Activated CD8-positive, alpha-beta memory T cell treated with anti-CD3 and anti-CD28 coated beads, Interleukin-2, amount 10 ng/mL, durations not matched to agents 7 days and 5 days (primary cell): ENCODE results near the gene CNTN3. TPM values are rescaled to one million over a fixed set of nuclear protein-coding genes. Genes with fewer than 3 reads are reported as not detected.

Experiments
- ATAC-seq: fragments of 150-1000 bp; cut with Tn5 transposase; one replicate; pipeline ENCODE4 v1.10.0; 2021; ENCODE audit warnings: moderate library complexity
- CTCF ChIA-PET: fragments of 350-600 bp; sonication (Branson Sonifier 250); formaldehyde crosslinking; loops from one replicate; lab custom pipeline; 2021; ENCODE audit warnings: antibody characterized with exemption; lab: Charles Lee
- DNase-seq: peaks from one replicate; pipeline ENCODE4 v3.0.0-alpha.2; 2020
- H3K27ac Mint-ChIP-seq: one replicate; pipeline ENCODE4 v1.8.0; 2021; ENCODE audit warnings: mild to moderate bottlenecking, mixed read lengths
- H3K27me3 Mint-ChIP-seq: one replicate; pipeline ENCODE4 v1.8.0; 2021; ENCODE audit warnings: mixed read lengths
- H3K36me3 Mint-ChIP-seq: one replicate; pipeline ENCODE4 v1.8.0; 2021; ENCODE audit warnings: mild to moderate bottlenecking, mixed read lengths
- H3K4me1 Mint-ChIP-seq: one replicate; pipeline ENCODE4 v1.8.0; 2021; ENCODE audit warnings: mixed read lengths
- H3K4me3 Mint-ChIP-seq: one replicate; pipeline ENCODE4 v1.8.0; 2021; ENCODE audit warnings: mild to moderate bottlenecking, moderate library complexity, mixed read lengths
- H3K9me3 Mint-ChIP-seq: one replicate; pipeline ENCODE4 v1.8.0; 2022; ENCODE audit warnings: low read depth, mixed read lengths
- total RNA-seq, 2 experiments: library from RNA; stranded (reverse); gene quantifications; one replicate each; pipeline ENCODE4 v1.2.3, GENCODE V29; 2021

Gene CNTN3
- total RNA-seq, 2 experiments from 2014 or later: not detected

- H3K9me3 Mint-ChIP-seq: peaks cover 15% of the 10 kb centered on the region
- no peaks in the 10 kb centered on the region for H3K36me3 Mint-ChIP-seq
- H3K4me3 Mint-ChIP-seq: no peak overlapping the region
- CTCF ChIA-PET: no interaction called here
- no peak for DNase-seq
- no peak for ATAC-seq
- no peaks in the 10 kb centered on the region for H3K27me3 Mint-ChIP-seq
- H3K27ac Mint-ChIP-seq: no peak overlapping the region
- H3K4me1 Mint-ChIP-seq: no peaks in the 10 kb centered on the region
Observed at GRCh38 chr3:74601793-74602192, 12.7 kb downstream of the CNTN3 start.

DNA sequence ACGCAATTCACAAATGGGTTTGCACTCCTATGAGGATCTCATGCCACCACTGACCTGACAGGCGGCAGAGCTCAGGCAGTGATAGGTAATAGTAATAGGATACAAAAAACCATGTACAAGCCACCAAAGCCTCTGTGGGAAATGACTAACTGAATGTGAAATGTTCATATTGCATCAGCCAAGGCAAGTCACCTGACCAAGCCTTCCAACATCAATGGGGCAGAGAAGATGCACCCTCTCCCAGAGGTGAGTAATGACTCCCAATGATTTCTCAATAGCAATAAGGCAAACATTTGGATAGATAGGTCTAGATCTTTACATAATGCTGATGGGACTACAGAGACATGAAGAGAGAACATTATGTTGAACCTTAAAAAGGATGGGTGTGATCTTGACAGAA is 14.9 kb downstream of the CNTN3 start:
- no peaks in the 10 kb centered on the region for H3K4me1 Mint-ChIP-seq
- H3K27ac Mint-ChIP-seq: no peak overlapping the region
- H3K4me3 Mint-ChIP-seq: no peak overlapping the region
- no peaks in the 10 kb centered on the region for H3K36me3 Mint-ChIP-seq
- no peaks in the 10 kb centered on the region for H3K27me3 Mint-ChIP-seq
- CTCF ChIA-PET: no interaction called here
- ATAC-seq: no peak
- DNase-seq: no peak
- H3K9me3 Mint-ChIP-seq: peaks cover 8% of the 10 kb centered on the region

DNA sequence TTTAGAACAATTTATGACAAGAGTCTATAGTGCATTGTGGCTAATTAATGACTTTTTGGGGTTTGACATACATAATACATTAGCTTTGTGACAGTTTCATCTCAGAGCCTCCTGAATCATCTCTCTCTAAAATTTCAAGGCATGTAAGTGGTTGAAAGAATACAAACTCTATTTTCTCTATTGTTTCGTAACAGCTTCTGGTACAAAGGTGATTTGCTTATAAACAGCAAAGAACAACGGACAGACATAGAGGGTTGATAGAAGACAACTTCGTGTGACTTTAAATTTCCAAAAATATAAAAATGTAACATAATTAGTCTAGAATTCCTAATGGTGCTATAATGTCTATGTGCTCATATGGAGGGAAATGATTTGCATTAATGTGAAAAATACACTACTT is 21.3 kb downstream of the CNTN3 start:
- H3K36me3 Mint-ChIP-seq: no peaks in the 10 kb centered on the region
- no peaks in the 10 kb centered on the region for H3K27me3 Mint-ChIP-seq
- H3K27ac Mint-ChIP-seq: no peak overlapping the region
- CTCF ChIA-PET: no interaction called here
- H3K9me3 Mint-ChIP-seq: peaks cover 6% of the 10 kb centered on the region
- ATAC-seq (no peak), DNase-seq (no peak)
- H3K4me1 Mint-ChIP-seq: no peaks in the 10 kb centered on the region
- no peak overlapping the region for H3K4me3 Mint-ChIP-seq

GRCh38 chr3:74592359-74592758 is 22.1 kb downstream of the CNTN3 start:
- CTCF ChIA-PET: no interaction called here
- Mint-ChIP-seq H3K27me3 (no peaks in the 10 kb centered on the region), H3K27ac (no peak overlapping the region), H3K4me1 (no peaks in the 10 kb centered on the region), H3K9me3 (peaks cover 6% of the 10 kb centered on the region), H3K4me3 (no peak overlapping the region), H3K36me3 (no peaks in the 10 kb centered on the region)
- ATAC-seq: no peak
- DNase-seq: no peak

- DNase-seq (no peak), ATAC-seq (no peak)
- Mint-ChIP-seq H3K4me1 (no peaks in the 10 kb centered on the region), H3K36me3 (no peaks in the 10 kb centered on the region), H3K9me3 (peaks cover 6% of the 10 kb centered on the region), H3K4me3 (no peak overlapping the region), H3K27me3 (no peaks in the 10 kb centered on the region), H3K27ac (no peak overlapping the region)
- CTCF ChIA-PET: no interaction called here
Observed at GRCh38 chr3:74591946-74592345, 22.5 kb downstream of the CNTN3 start.

GRCh38 chr3:74591342-74591741 is 23.1 kb downstream of the CNTN3 start:
- Mint-ChIP-seq H3K9me3 (peaks cover 6% of the 10 kb centered on the region), H3K27me3 (no peaks in the 10 kb centered on the region), H3K36me3 (no peaks in the 10 kb centered on the region), H3K4me3 (no peak overlapping the region), H3K27ac (no peak overlapping the region), H3K4me1 (no peaks in the 10 kb centered on the region)
- no peak for ATAC-seq
- CTCF ChIA-PET: no interaction called here
- DNase-seq: no peak

GRCh38 chr3:74590620-74591262 is 23.7 kb downstream of the CNTN3 start:
- no peak for DNase-seq
- Mint-ChIP-seq H3K36me3 (no peaks in the 10 kb centered on the region), H3K9me3 (peaks cover 6% of the 10 kb centered on the region), H3K4me3 (no peak overlapping the region), H3K27me3 (no peaks in the 10 kb centered on the region), H3K4me1 (no peaks in the 10 kb centered on the region), H3K27ac (no peak overlapping the region)
- ATAC-seq: no peak
- CTCF ChIA-PET: no interaction called here

GRCh38 chr3:74584782-74585181 is 29.7 kb downstream of the CNTN3 start:
- no peak overlapping the region for H3K4me3 Mint-ChIP-seq
- no peak for DNase-seq
- no peak overlapping the region for H3K27ac Mint-ChIP-seq
- H3K36me3 Mint-ChIP-seq: no peaks in the 10 kb centered on the region
- CTCF ChIA-PET: no interaction called here
- no peaks in the 10 kb centered on the region for H3K27me3 Mint-ChIP-seq
- H3K9me3 Mint-ChIP-seq: peaks cover 2% of the 10 kb centered on the region
- no peak for ATAC-seq
- no peaks in the 10 kb centered on the region for H3K4me1 Mint-ChIP-seq

DNA sequence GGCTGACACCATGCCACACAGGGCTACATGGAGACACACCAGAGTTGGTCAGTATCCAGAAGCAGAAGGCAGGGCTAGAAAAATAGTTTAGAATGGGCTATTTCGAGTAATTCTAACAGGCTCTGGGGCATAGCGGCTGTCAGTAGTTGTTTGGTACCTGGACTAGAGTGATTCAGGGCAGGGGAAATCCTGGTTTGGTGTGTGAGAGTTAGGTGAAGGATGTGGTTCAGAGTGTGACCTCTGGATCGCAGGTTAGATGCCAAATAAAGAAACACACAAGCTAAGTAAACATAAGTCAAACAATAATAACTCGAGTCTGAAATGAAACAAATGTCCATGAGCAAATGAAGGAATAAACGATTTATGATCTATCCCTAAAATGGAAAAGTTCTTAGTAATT is 31.5 kb downstream of the CNTN3 start:
- no peak for ATAC-seq
- Mint-ChIP-seq H3K4me1 (no peaks in the 10 kb centered on the region), H3K27ac (no peak overlapping the region), H3K27me3 (no peaks in the 10 kb centered on the region), H3K36me3 (no peaks in the 10 kb centered on the region), H3K4me3 (no peak overlapping the region), H3K9me3 (peaks cover 2% of the 10 kb centered on the region)
- no peak for DNase-seq
- CTCF ChIA-PET: no interaction called here

DNA sequence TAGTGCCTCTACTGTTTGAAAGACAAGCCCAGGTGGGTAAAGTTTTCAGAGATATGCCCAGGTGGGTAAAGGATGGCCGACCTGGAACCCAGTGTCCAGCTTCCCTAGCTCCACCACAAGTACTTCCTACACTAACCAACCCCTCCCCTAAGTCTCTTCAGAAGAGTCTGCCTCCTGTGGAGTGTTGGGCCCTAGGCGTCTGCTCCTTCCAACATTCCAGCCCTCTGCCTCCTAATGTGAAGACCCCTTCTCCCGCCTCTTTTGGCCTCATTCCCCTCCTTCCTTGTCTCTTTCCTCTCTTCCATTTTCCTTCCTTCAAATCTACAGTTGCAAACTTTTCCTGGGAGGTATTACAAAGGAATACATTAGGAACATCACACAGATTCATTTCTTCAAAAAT is 38.6 kb downstream of the CNTN3 start:
- no peak overlapping the region for H3K4me3 Mint-ChIP-seq
- no peaks in the 10 kb centered on the region for H3K4me1 Mint-ChIP-seq
- DNase-seq (no peak), ATAC-seq (no peak)
- no peak overlapping the region for H3K27ac Mint-ChIP-seq
- CTCF ChIA-PET: no interaction called here
- H3K36me3 Mint-ChIP-seq: no peaks in the 10 kb centered on the region
- H3K9me3 Mint-ChIP-seq: peaks cover 10% of the 10 kb centered on the region
- no peaks in the 10 kb centered on the region for H3K27me3 Mint-ChIP-seq

DNA sequence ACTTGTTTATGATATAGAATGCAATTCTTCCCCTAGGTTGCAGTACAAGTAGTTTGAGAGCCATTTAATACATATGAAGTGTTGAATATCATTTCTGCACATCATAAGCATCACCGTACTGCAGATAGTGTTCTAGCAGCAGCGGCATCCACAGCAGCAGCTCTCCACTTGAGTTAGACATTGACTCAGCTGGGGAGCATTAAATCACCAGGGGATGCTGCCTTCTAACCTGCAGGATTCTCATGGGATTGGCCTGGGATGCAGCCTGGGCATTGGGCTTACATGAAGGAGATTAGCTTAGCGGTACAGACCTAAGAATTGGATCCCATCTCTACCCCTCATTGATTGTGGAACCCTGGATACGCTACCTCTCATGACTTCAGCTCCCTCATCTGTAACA is 43.3 kb downstream of the CNTN3 start:
- H3K4me3 Mint-ChIP-seq: no peak overlapping the region

More for the DNA sequence above, 43.3 kb downstream of the CNTN3 start:
- no peak overlapping the region for H3K27ac Mint-ChIP-seq
- CTCF ChIA-PET: no interaction called here
- H3K4me1 Mint-ChIP-seq: no peaks in the 10 kb centered on the region
- peaks cover 11% of the 10 kb centered on the region for H3K9me3 Mint-ChIP-seq
- DNase-seq (no peak), ATAC-seq (no peak)
- H3K36me3 Mint-ChIP-seq: no peaks in the 10 kb centered on the region
- H3K27me3 Mint-ChIP-seq: no peaks in the 10 kb centered on the region
